ENCODE measurements around the gene SLC19A1. TPM values are rescaled to one million over a fixed set of nuclear protein-coding genes. Genes with fewer than 3 reads are reported as not detected.

Gene SLC19A1
- total RNA-seq, 1 donor from 2014 or later, result 6.5 TPM

DNA sequence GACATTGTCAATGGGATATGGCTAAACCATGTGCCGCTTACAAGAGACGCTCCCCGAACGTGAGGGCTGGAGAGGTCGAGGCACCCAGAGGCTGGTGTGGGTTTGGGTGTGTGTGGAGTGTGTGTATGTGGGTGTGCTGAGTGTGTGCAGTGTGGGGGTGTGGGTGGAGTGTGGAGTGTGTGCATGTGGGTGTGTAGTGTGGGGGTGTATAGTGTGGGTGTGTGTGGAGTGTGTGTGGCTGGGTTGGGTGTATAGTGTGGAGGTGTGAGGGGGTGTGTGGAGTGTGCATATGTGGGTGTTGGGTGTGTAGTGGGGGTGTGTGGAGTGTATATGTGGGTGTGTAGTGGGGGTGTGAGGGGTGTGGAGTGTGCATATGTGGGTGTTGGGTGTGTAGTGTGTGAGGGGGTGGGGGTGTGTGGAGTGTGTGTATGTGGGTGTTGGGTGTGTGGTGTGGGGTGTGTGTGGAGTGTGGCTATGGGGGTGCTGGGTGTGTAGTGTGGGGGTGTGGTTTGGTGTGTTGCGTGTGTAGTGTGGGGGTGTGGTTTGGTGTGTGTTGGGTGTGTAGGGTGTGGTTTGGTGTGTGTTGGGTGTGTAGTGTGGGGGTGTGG lies 42.2 kb downstream of the SLC19A1 start:
- Mint-ChIP-seq H3K4me3 (ENCODE audit: unreplicated experiment) (no peak overlapping the region), H3K9me3 (ENCODE audit: low read depth) (no peaks in the 10 kb centered on the region), H3K36me3 (ENCODE audit: low read depth) (peaks cover 25% of the 10 kb centered on the region), H3K27ac (ENCODE audit: unreplicated experiment) (no peak overlapping the region), H3K27me3 (ENCODE audit: low read depth) (no peaks in the 10 kb centered on the region), H3K4me1 (ENCODE audit: low read depth) (no peaks in the 10 kb centered on the region)
- DNase-seq (ENCODE audit: low spot score), result peak; percentile 59
- TF ChIP-seq, protein P1, sequence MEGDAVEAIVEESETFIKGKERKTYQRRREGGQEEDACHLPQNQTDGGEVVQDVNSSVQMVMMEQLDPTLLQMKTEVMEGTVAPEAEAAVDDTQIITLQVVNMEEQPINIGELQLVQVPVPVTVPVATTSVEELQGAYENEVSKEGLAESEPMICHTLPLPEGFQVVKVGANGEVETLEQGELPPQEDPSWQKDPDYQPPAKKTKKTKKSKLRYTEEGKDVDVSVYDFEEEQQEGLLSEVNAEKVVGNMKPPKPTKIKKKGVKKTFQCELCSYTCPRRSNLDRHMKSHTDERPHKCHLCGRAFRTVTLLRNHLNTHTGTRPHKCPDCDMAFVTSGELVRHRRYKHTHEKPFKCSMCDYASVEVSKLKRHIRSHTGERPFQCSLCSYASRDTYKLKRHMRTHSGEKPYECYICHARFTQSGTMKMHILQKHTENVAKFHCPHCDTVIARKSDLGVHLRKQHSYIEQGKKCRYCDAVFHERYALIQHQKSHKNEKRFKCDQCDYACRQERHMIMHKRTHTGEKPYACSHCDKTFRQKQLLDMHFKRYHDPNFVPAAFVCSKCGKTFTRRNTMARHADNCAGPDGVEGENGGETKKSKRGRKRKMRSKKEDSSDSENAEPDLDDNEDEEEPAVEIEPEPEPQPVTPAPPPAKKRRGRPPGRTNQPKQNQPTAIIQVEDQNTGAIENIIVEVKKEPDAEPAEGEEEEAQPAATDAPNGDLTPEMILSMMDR (IDR thresholded peaks at IDR 0.05), result no peak

DNA sequence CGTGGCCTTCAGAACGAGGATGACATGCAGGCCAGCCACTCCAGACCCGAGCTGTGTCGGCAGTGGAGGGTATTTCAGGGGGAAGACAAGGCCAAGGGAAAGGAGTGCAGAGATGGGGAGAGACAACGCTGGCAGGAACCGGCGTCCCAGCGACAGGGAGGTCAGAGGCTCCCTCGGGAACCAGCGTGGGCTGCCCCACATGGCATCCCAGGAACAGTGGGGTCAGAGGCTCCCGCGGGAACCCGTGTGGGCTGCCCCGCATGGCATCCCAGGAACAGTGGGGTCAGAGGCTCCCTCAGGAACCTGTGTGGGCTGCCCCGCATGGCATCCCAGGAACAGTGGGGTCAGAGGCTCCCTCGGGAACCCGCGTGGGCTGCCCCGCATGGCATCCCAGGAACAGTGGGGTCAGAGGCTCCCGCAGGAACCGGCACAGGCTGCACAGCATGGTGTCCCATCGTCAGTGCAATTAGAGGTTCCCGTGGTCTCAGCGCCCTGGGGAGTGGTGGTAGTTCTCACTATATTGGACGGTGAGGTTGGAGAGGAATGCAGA lies 43.0 kb downstream of the SLC19A1 start:
- H3K27me3 Mint-ChIP-seq (ENCODE audit: low read depth), result no peaks in the 10 kb centered on the region
- H3K27ac Mint-ChIP-seq (ENCODE audit: unreplicated experiment), result peak overlapping the region; percentile 43
- H3K4me1 Mint-ChIP-seq (ENCODE audit: low read depth), result no peaks in the 10 kb centered on the region
- peak; percentile 74 for DNase-seq (ENCODE audit: low spot score)
- H3K9me3 Mint-ChIP-seq (ENCODE audit: low read depth), result no peaks in the 10 kb centered on the region
- TF ChIP-seq, protein P1 (IDR thresholded peaks at IDR 0.05), result no peak
- H3K4me3 Mint-ChIP-seq (ENCODE audit: unreplicated experiment), result no peak overlapping the region
- peaks cover 25% of the 10 kb centered on the region for H3K36me3 Mint-ChIP-seq (ENCODE audit: low read depth)

DNA sequence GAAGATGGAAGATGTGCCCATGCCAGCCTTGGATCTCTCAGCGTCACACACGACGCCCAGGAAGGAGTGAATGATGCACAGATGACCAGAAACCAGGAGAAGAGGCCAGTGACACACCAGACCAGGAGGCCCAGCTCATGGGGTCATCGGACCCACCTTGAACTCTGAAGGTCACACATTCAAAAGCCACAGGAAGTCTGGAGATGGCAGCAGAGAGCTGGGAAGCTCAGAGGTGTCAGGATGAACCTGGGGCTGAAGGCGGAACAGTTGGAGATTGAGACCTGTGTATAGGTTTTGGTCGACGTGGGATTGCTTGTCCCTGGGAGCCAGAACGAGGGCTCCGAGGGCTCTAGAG lies 43.6 kb downstream of the SLC19A1 start:
- Mint-ChIP-seq H3K9me3 (ENCODE audit: low read depth) (no peaks in the 10 kb centered on the region), H3K4me1 (ENCODE audit: low read depth) (no peaks in the 10 kb centered on the region), H3K36me3 (ENCODE audit: low read depth) (peaks cover 25% of the 10 kb centered on the region), H3K27me3 (ENCODE audit: low read depth) (no peaks in the 10 kb centered on the region), H3K4me3 (ENCODE audit: unreplicated experiment) (no peak overlapping the region), H3K27ac (ENCODE audit: unreplicated experiment) (no peak overlapping the region)
- no peak for DNase-seq (ENCODE audit: low spot score)
- TF ChIP-seq, protein P1 (IDR thresholded peaks at IDR 0.05), result no peak

DNA sequence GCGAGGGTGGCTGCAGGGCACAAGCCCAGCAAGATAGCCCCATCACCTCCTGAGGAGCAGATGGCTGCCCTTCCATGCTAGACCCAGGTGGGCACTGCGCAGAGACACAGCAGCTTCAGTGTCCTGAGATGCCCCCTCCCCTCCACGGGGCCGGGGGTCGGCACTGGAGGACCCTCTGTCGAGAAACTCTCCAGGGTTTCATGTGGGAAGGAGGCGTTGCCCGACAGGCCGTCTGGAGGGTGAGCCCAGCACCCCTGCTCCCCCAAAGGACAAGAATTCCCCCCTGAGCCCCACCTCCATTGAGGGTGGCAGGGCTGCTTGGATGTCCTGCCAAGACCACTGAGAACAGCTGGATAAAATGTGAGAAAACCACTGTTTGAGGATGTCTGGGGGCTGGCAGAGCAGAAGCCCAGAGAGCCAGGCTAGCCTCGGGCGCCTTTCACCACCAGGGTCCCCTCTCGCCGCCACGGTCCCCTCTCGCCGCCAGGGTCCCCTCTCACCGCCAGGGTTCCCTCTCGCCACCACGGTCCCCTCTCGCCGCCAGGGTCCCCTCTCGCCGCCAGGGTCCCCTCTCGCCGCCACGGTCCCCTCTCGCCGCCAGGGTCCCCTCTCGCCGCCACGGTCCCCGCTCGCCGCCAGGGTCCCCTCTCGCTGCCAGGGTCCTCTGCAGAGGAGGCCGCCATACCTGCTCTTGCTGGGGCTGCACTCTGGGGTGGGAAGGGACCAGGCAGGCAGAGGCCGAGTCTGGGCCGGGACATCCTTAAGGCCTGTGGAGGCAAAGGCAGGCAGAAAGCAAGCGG lies 44.2 kb downstream of the SLC19A1 start:
- Mint-ChIP-seq H3K27me3 (ENCODE audit: low read depth) (no peaks in the 10 kb centered on the region), H3K27ac (ENCODE audit: unreplicated experiment) (peak overlapping the region; percentile 27), H3K4me3 (ENCODE audit: unreplicated experiment) (no peak overlapping the region), H3K4me1 (ENCODE audit: low read depth) (no peaks in the 10 kb centered on the region), H3K9me3 (ENCODE audit: low read depth) (no peaks in the 10 kb centered on the region), H3K36me3 (ENCODE audit: low read depth) (peaks cover 24% of the 10 kb centered on the region)
- DNase-seq (ENCODE audit: low spot score), result peak; percentile 75
- TF ChIP-seq, protein P1 (IDR thresholded peaks at IDR 0.05), result no peak

DNA sequence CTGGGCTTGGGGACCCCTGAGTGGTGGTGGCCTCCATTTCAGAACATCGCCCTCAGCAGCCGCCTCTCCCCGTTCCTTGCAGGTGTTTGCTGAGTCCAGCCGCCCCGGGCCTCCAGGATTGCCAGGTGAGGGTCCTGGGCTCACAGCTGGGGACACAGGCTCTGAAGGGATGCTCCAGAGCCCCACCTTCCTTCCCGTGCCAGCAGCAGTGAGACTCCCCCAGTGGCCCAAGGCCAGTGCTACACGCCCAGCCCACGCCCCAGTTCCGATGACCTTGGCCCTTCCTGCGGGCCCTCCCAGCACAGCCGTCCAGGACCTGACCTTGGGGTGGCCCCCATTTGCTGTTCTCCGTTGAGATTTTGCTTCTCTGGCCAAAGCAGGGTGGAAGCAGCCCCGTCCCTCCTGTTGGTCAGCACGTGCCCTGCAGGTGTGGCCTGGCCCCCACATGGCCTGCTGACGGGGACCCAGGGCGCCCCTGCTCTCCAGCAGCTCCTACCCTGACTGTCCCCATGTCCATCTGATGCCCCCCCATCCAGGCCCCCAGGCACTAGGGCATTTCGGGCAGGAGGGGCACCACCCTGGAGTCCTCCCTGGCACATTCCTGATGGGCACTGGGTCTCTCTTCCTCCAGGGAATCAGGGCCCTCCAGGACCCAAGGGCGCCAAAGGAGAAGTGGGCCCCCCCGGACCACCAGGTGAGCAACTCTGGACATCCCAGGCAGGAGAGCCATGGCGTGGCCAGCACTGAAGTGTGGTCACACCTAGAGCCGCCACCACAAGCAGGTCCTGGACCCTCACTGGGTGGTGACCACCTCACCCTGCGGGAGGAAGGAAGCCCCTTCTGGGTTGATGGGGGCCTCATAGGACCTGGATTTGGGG lies 45.0 kb downstream of the SLC19A1 start:
- Mint-ChIP-seq H3K4me3 (ENCODE audit: unreplicated experiment) (no peak overlapping the region), H3K9me3 (ENCODE audit: low read depth) (no peaks in the 10 kb centered on the region), H3K36me3 (ENCODE audit: low read depth) (peaks cover 19% of the 10 kb centered on the region), H3K4me1 (ENCODE audit: low read depth) (no peaks in the 10 kb centered on the region), H3K27me3 (ENCODE audit: low read depth) (no peaks in the 10 kb centered on the region), H3K27ac (ENCODE audit: unreplicated experiment) (no peak overlapping the region)
- DNase-seq (ENCODE audit: low spot score), result peak; percentile 88
- TF ChIP-seq, protein P1 (IDR thresholded peaks at IDR 0.05), result no peak
